ENCODE measurements around the gene SLC25A45.

SLC25A45 gene

GRCh38 chr11:65428578-65429067 lies 46.2 kb upstream of the SLC25A45 start:
- H3K4me3 ChIP-seq (ENCODE audit: control insufficient read depth, low read depth, low read length), result peak overlapping the region; percentile 70
- no peak for TF ChIP-seq CTCF (IDR thresholded peaks at IDR 0.05; ENCODE audit: control insufficient read depth, insufficient read depth, low read depth, low read length, missing control alignments)
- no peak for DNase-seq (ENCODE audit: low read depth)

- DNase-seq (ENCODE audit: low read depth), result peak; percentile 71
- no peak for TF ChIP-seq CTCF (IDR thresholded peaks at IDR 0.05; ENCODE audit: control insufficient read depth, insufficient read depth, low read depth, low read length, missing control alignments)
- peak overlapping the region; percentile 70 for H3K4me3 ChIP-seq (ENCODE audit: control insufficient read depth, low read depth, low read length)
Observed at GRCh38 chr11:65427691-65428577, 45.5 kb upstream of the SLC25A45 start.

GRCh38 chr11:65426839-65427690 lies 44.6 kb upstream of the SLC25A45 start:
- peak; percentile 68 for DNase-seq (ENCODE audit: low read depth)
- TF ChIP-seq CTCF (IDR thresholded peaks at IDR 0.05; ENCODE audit: control insufficient read depth, insufficient read depth, low read depth, low read length, missing control alignments), result no peak
- peak overlapping the region; percentile 70 for H3K4me3 ChIP-seq (ENCODE audit: control insufficient read depth, low read depth, low read length)

- peak; percentile 57 for DNase-seq (ENCODE audit: low read depth)
- no peak for TF ChIP-seq CTCF (IDR thresholded peaks at IDR 0.05; ENCODE audit: control insufficient read depth, insufficient read depth, low read depth, low read length, missing control alignments)
- H3K4me3 ChIP-seq (ENCODE audit: control insufficient read depth, low read depth, low read length), result peak overlapping the region; percentile 70
Observed at GRCh38 chr11:65425971-65426838, 43.8 kb upstream of the SLC25A45 start.

GRCh38 chr11:65425105-65425970 lies 42.9 kb upstream of the SLC25A45 start:
- H3K4me3 ChIP-seq (ENCODE audit: control insufficient read depth, low read depth, low read length), result peak overlapping the region; percentile 70
- DNase-seq (ENCODE audit: low read depth), result peak; percentile 38
- peak; percentile 18 for TF ChIP-seq CTCF (IDR thresholded peaks at IDR 0.05; ENCODE audit: control insufficient read depth, insufficient read depth, low read depth, low read length, missing control alignments)
